Endothelial cell (in vitro differentiated cells): ENCODE results near the gene LRRN2. TPM values are rescaled to one million over a fixed set of nuclear protein-coding genes. Genes with fewer than 3 reads are reported as not detected.

Source experiments
- DNase-seq: peaks from one replicate; pipeline ENCODE4 v3.0.0; 2021; ENCODE audit warnings: low spot score
- H3K27ac Mint-ChIP-seq: one replicate; pipeline ENCODE4 v1.8.0; 2021; ENCODE audit warnings: mixed read lengths, inconsistent platforms; ENCODE audit not compliant: unreplicated experiment
- H3K27me3 Mint-ChIP-seq: one replicate; pipeline ENCODE4 v1.8.0; 2021; ENCODE audit warnings: mild to moderate bottlenecking, moderate library complexity, mixed read lengths, inconsistent platforms; ENCODE audit not compliant: unreplicated experiment
- H3K36me3 Mint-ChIP-seq: one replicate; pipeline ENCODE4 v1.8.0; 2021; ENCODE audit warnings: mild to moderate bottlenecking, low read depth, mixed read lengths, inconsistent platforms; ENCODE audit not compliant: unreplicated experiment
- H3K4me1 Mint-ChIP-seq: one replicate; pipeline ENCODE4 v1.8.0; 2021; ENCODE audit warnings: mild to moderate bottlenecking, mixed read lengths, inconsistent platforms; ENCODE audit not compliant: unreplicated experiment
- H3K4me3 Mint-ChIP-seq: one replicate; pipeline ENCODE4 v1.8.0; 2021; ENCODE audit warnings: mild to moderate bottlenecking, mixed read lengths, inconsistent platforms; ENCODE audit not compliant: unreplicated experiment
- H3K9me3 Mint-ChIP-seq: one replicate; pipeline ENCODE4 v1.8.0; 2021; ENCODE audit warnings: mixed read lengths, inconsistent platforms; ENCODE audit not compliant: unreplicated experiment
- CTCF ChIP-seq: fragments of 200-600 bp; sonication (generic); IDR thresholded peaks from one replicate; pipeline ENCODE4 v1.5.0; 2021; ENCODE audit warnings: antibody characterized with exemption; ENCODE audit not compliant: unreplicated experiment
- total RNA-seq: library from RNA; stranded (reverse); fragmentation: NEBNext Ultra II Directional; extraction: Animal tissue kit (Norgen Biotek cat#: 25700); gene quantifications from one replicate; pipeline ENCODE4 v1.2.1, GENCODE V29; 2021; ENCODE audit not compliant: unreplicated experiment

The LRRN2 gene
- total RNA-seq, 1 donor from 2014 or later: 71.1 TPM

GRCh38 chr1:204645666-204646065 lies 39.9 kb downstream of the LRRN2 start:
- Mint-ChIP-seq H3K4me1 (peaks cover 20% of the 10 kb centered on the region), H3K36me3 (peaks cover 15% of the 10 kb centered on the region), H3K9me3 (no peaks in the 10 kb centered on the region), H3K27me3 (peaks cover 9% of the 10 kb centered on the region), H3K4me3 (no peak overlapping the region), H3K27ac (no peak overlapping the region)
- no peak for DNase-seq
- no peak for TF ChIP-seq CTCF

- Mint-ChIP-seq H3K9me3 (no peaks in the 10 kb centered on the region), H3K36me3 (peaks cover 12% of the 10 kb centered on the region), H3K27ac (no peak overlapping the region), H3K4me1 (peaks cover 18% of the 10 kb centered on the region), H3K27me3 (peaks cover 7% of the 10 kb centered on the region), H3K4me3 (no peak overlapping the region)
- no peak for TF ChIP-seq CTCF
- DNase-seq: no peak
Measured at GRCh38 chr1:204645251-204645650, 40.3 kb downstream of the LRRN2 start.

GRCh38 chr1:204643503-204643902 lies 42.0 kb downstream of the LRRN2 start:
- no peak for DNase-seq
- no peak overlapping the region for H3K4me3 Mint-ChIP-seq
- peaks cover 7% of the 10 kb centered on the region for H3K27me3 Mint-ChIP-seq
- H3K36me3 Mint-ChIP-seq: peaks cover 8% of the 10 kb centered on the region
- H3K9me3 Mint-ChIP-seq: no peaks in the 10 kb centered on the region
- no peak overlapping the region for H3K27ac Mint-ChIP-seq
- TF ChIP-seq CTCF: no peak
- peaks cover 12% of the 10 kb centered on the region for H3K4me1 Mint-ChIP-seq

GRCh38 chr1:204641936-204642335 lies 43.6 kb downstream of the LRRN2 start:
- Mint-ChIP-seq H3K4me3 (no peak overlapping the region), H3K36me3 (peaks cover 5% of the 10 kb centered on the region), H3K9me3 (no peaks in the 10 kb centered on the region), H3K4me1 (no peaks in the 10 kb centered on the region), H3K27me3 (peaks cover 7% of the 10 kb centered on the region), H3K27ac (no peak overlapping the region)
- no peak for TF ChIP-seq CTCF
- DNase-seq: no peak

GRCh38 chr1:204641455-204641854 lies 44.1 kb downstream of the LRRN2 start:
- no peak for DNase-seq
- no peak for TF ChIP-seq CTCF
- H3K36me3 Mint-ChIP-seq: peaks cover 5% of the 10 kb centered on the region
- H3K27me3 Mint-ChIP-seq: peaks cover 7% of the 10 kb centered on the region
- no peaks in the 10 kb centered on the region for H3K9me3 Mint-ChIP-seq
- no peak overlapping the region for H3K27ac Mint-ChIP-seq
- no peaks in the 10 kb centered on the region for H3K4me1 Mint-ChIP-seq
- H3K4me3 Mint-ChIP-seq: no peak overlapping the region
